HCT116 (cell line): Measurements from ENCODE around the gene PLCZ1. TPM values are rescaled to one million over a fixed set of nuclear protein-coding genes. Genes with fewer than 3 reads are reported as not detected.

Experiments
- ATAC-seq: fragments of 200-7000 bp; cut with Tn5 transposase; 2 replicates; pipeline ENCODE4 v1.9.1; 2020; ENCODE audit warnings: mild to moderate bottlenecking, moderate library complexity
- BruUV-seq: library from RNA; stranded (reverse); fragments of 400-500 nt; replicated peaks from 2 replicates; lab custom pipeline; 2021; lab: Mats Ljungman, UMichigan
- CTCF ChIA-PET: fragments of 300-600 bp; sonication (Branson Sonifier 250); formaldehyde crosslinking; loops from one replicate; lab custom pipeline; 2021; ENCODE audit warnings: antibody characterized with exemption; lab: Charles Lee
- POLR2A ChIA-PET: fragments of 300-600, 350-600 bp; sonication (Branson Sonifier 250); formaldehyde crosslinking; loops from one replicate; lab custom pipeline; 2021; ENCODE audit warnings: antibody characterized with exemption; lab: Charles Lee
- RAD21 ChIA-PET, 2 experiments: fragments of 300-600 bp; sonication (Branson Sonifier 250); formaldehyde crosslinking; loops; one replicate each; lab custom pipeline; 2023; ENCODE audit warnings: low total read pairs in 2 of 2; ENCODE audit not compliant: uncharacterized antibody in 2 of 2, unreplicated experiment in 2 of 2, low non-redundant PET in 1 of 2; lab: Charles Lee
- DNase-seq: peaks from one replicate; pipeline ENCODE4 v3.0.0-alpha.2; 2010; ENCODE audit warnings: low read depth, low spot score
- H2AFZ ChIP-seq: fragments of 200-600 bp; shearing (Covaris generic), sonication (generic); 2 replicates; pipeline ENCODE4 v1.6.1; 2017; ENCODE audit warnings: low read depth, mixed run types, mixed read lengths, antibody characterized with exemption, low read length; ENCODE audit not compliant: poor library complexity, severe bottlenecking
- H3K27ac ChIP-seq: 2 replicates; pipeline ENCODE4 v1.5.1; 2012; ENCODE audit warnings: low read depth, low read length
- H3K27me3 ChIP-seq: fragments of 200-600 bp; sonication (generic); 2 replicates; pipeline ENCODE4 v1.6.1; 2016; ENCODE audit warnings: mixed run types, low read length, mixed read lengths; ENCODE audit not compliant: insufficient read depth
- H3K36me3 ChIP-seq, 2 experiments: fragments of 200-500 bp in 1 of 2; fragments of 200-600 bp in 1 of 2; sonication (Bioruptor generic) in 1 of 2; sonication (generic) in 1 of 2; 2 replicates each; pipeline versions ENCODE4 v1.5.1 to v1.6.1; 2014 to 2016; ENCODE audit warnings: low read length in 2 of 2, inconsistent platforms in 1 of 2, mixed read lengths in 1 of 2, mixed run types in 1 of 2; ENCODE audit not compliant: insufficient read depth in 2 of 2, control insufficient read depth in 1 of 2
- H3K4me1 ChIP-seq, 2 experiments: fragments of 200-600 bp in 1 of 2; sonication (generic) in 1 of 2; 2 replicates each; pipeline versions ENCODE4 v1.5.1 to v1.6.1; 2012 to 2017; ENCODE audit warnings: low read length in 2 of 2, inconsistent platforms in 1 of 2, mild to moderate bottlenecking in 1 of 2, mixed read lengths in 1 of 2, mixed run types in 1 of 2, moderate library complexity in 1 of 2; ENCODE audit not compliant: insufficient read depth in 2 of 2, control insufficient read depth in 1 of 2
- H3K4me2 ChIP-seq: fragments of 200-600 bp; sonication (generic); 2 replicates; pipeline ENCODE4 v1.6.1; 2017; ENCODE audit warnings: mixed run types, low read length, mixed read lengths
- H3K4me3 ChIP-seq, 2 experiments: fragments of 200-600 bp in 1 of 2; sonication (generic) in 1 of 2; replicated peaks in 1 of 2; 2 replicates each; pipeline ENCODE4 v1.5.1; 2011 to 2016; ENCODE audit warnings: low read length in 2 of 2, control low read depth in 1 of 2, low read depth in 1 of 2, mild to moderate bottlenecking in 1 of 2, mixed read lengths in 1 of 2, mixed run types in 1 of 2
- H3K79me2 ChIP-seq: fragments of 200-600 bp; sonication (generic); 2 replicates; pipeline ENCODE4 v1.6.1; 2017; ENCODE audit warnings: mild to moderate bottlenecking, mixed run types, low read length, moderate library complexity, mixed read lengths; ENCODE audit not compliant: insufficient read depth
- H3K9ac ChIP-seq: fragments of 200-600 bp; sonication (generic); 2 replicates; pipeline ENCODE4 v1.6.1; 2016; ENCODE audit warnings: low read length, mixed read lengths
- H3K9me2 ChIP-seq: fragments of 200-600 bp; sonication (generic), shearing (Covaris generic); 2 replicates; pipeline ENCODE4 v1.6.1; 2017; ENCODE audit warnings: mixed run types, mild to moderate bottlenecking, moderate library complexity; ENCODE audit not compliant: insufficient read depth
- H3K9me3 ChIP-seq, 2 experiments: fragments of 200-500 bp in 1 of 2; fragments of 200-600 bp in 1 of 2; sonication (Bioruptor generic) in 1 of 2; sonication (generic) in 1 of 2; 2 replicates each; pipeline ENCODE4 v1.6.1; 2014 to 2017; ENCODE audit warnings: low read length in 2 of 2, mixed read lengths in 2 of 2, inconsistent platforms in 1 of 2, low read depth in 1 of 2, mild to moderate bottlenecking in 1 of 2, mixed run types in 1 of 2, moderate library complexity in 1 of 2; ENCODE audit not compliant: control insufficient read depth in 1 of 2, insufficient read depth in 1 of 2
- H4K20me1 ChIP-seq: fragments of 200-600 bp; sonication (generic), shearing (Covaris generic); 2 replicates; pipeline ENCODE4 v1.6.1; 2017; ENCODE audit warnings: mixed run types, mild to moderate bottlenecking, moderate library complexity; ENCODE audit not compliant: insufficient read depth
- CBX3 ChIP-seq: IDR thresholded peaks from 2 replicates; pipeline ENCODE4 v1.6.1; 2012; ENCODE audit warnings: low read depth
- CEBPB ChIP-seq: IDR thresholded peaks from 2 replicates; pipeline ENCODE4 v1.6.1; 2012; ENCODE audit warnings: low read depth
- EZH2 ChIP-seq: fragments of 200-600 bp; sonication (generic); IDR thresholded peaks from 2 replicates; pipeline ENCODE4 v1.6.1; 2017; ENCODE audit warnings: antibody characterized with exemption, mixed run types
- EZH2phosphoT487 ChIP-seq: fragments of 200-600 bp; IDR thresholded peaks from 2 replicates; pipeline ENCODE4 v1.6.1; 2018; ENCODE audit warnings: antibody characterized with exemption, borderline replicate concordance
- MAX ChIP-seq: IDR thresholded peaks from 2 replicates; pipeline ENCODE4 v1.6.1; 2012
- POLR2AphosphoS5 ChIP-seq: IDR thresholded peaks from 2 replicates; pipeline ENCODE4 v1.6.1; 2011; ENCODE audit warnings: mild to moderate bottlenecking, low read depth, low read length, moderate library complexity
- SIN3A ChIP-seq: IDR thresholded peaks from 2 replicates; pipeline ENCODE4 v1.6.1; 2012; ENCODE audit warnings: low read depth
- SP1 ChIP-seq: IDR thresholded peaks from 2 replicates; pipeline ENCODE4 v1.6.1; 2012; ENCODE audit warnings: low read depth
- SRF ChIP-seq: IDR thresholded peaks from 2 replicates; pipeline ENCODE4 v1.6.1; 2012; ENCODE audit warnings: low read depth
- ZBTB33 ChIP-seq: IDR thresholded peaks from 2 replicates; pipeline ENCODE4 v1.6.1; 2011; ENCODE audit warnings: mild to moderate bottlenecking, low read length, moderate library complexity; ENCODE audit not compliant: insufficient replicate concordance; ENCODE audit errors: extremely low read depth
- ZNF274 ChIP-seq: fragments of 200-500 bp; sonication (Bioruptor generic); IDR thresholded peaks from 2 replicates; pipeline ENCODE4 v1.6.1; 2014; ENCODE audit warnings: mild to moderate bottlenecking, low read depth, low read length, inconsistent platforms
- intact Hi-C: fragments of 100-400 bp; cut with micrococcal nuclease; formaldehyde crosslinking; loops from 2 replicates; pipeline ENCODE4 v1.10.0; 2022
- total RNA-seq: library from RNA; stranded (reverse); gene quantifications from one replicate; pipeline ENCODE4 v1.2.1, GENCODE V29; 2021; ENCODE audit not compliant: unreplicated experiment
- TF ChIP-seq, protein P1 (sequence below), 3 experiments: fragments of 200-600 bp in 1 of 3; sonication (generic) in 1 of 3; IDR thresholded peaks in 2 of 3; conservative IDR thresholded peaks in 1 of 3; 2 replicates each; pipeline ENCODE4 v1.5.1; 2012 to 2017; ENCODE audit warnings: low read depth in 2 of 3, low read length in 2 of 3, antibody characterized with exemption in 1 of 3, borderline replicate concordance in 1 of 3, control low read depth in 1 of 3, mild to moderate bottlenecking in 1 of 3, mixed read lengths in 1 of 3, mixed run types in 1 of 3, moderate library complexity in 1 of 3; ENCODE audit not compliant: insufficient read depth in 1 of 3

The PLCZ1 gene
- total RNA-seq, 1 experiment from 2014 or later, result not detected

GRCh38 chr12:18755341-18755740, 17.5 kb upstream of the PLCZ1 start:
- H3K27me3 ChIP-seq, result no peaks in the 10 kb centered on the region
- no peak overlapping the region for H2AFZ ChIP-seq
- H3K9me2 ChIP-seq, result no peaks in the 10 kb centered on the region
- RAD21 ChIA-PET, result no interaction called here
- POLR2A ChIA-PET, result no interaction called here
- TF ChIP-seq CEBPB, result no peak
- no peak for TF ChIP-seq CBX3
- TF ChIP-seq EZH2, result no peak
- TF ChIP-seq, all 23 proteins: peak for 0
- Histone ChIP-seq H3K9ac (no peak overlapping the region), H3K4me1 (no peaks in the 10 kb centered on the region), H3K4me3 (no peak overlapping the region), H4K20me1 (no peaks in the 10 kb centered on the region), H3K27ac (no peak overlapping the region), H3K4me2 (no peak overlapping the region), H3K9me3 (no peaks in the 10 kb centered on the region), H3K36me3 (no peaks in the 10 kb centered on the region), H3K79me2 (no peaks in the 10 kb centered on the region)
- CTCF ChIA-PET, result no interaction called here
- no TSS peak for BruUV-seq
- no peak for ATAC-seq
- DNase-seq, result no peak
- intact Hi-C loops, result no loop called here

DNA sequence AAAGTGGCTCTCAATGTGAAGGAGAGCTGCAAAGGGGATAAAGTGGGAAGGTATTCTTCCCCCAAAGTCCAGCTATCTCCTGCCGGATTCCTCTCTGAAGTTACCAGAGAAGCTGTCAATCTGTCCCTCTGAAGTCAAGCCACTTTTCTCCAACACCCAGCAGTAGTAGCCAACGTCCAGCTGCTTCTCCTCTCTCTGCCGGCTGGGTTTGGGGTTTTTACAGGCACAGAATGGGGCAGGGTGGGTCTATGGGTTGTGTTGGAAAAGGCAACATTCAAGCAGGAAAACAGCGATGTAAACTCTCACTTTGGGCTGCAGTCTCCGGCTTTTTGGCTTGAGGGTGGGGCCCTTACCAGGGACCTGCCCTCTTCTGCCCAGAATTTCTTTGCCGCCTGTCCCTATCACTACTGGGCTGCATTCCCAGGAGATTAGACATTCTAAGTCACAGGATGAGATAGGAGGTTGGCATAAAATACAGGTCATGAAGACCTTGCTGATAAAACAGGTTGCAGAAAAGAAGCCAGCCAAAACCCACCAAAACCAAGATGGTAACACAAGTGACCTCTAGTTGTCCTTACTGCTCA, 16.4 kb upstream of the PLCZ1 start:
- no peak overlapping the region for H3K27ac ChIP-seq
- TF ChIP-seq EZH2phosphoT487, result no peak
- no peak for TF ChIP-seq SIN3A
- no peak for TF ChIP-seq SP1
- TF ChIP-seq ZNF274, result no peak
- no peak for TF ChIP-seq ZBTB33
- no peak for TF ChIP-seq CEBPB
- TF ChIP-seq, protein P1, sequence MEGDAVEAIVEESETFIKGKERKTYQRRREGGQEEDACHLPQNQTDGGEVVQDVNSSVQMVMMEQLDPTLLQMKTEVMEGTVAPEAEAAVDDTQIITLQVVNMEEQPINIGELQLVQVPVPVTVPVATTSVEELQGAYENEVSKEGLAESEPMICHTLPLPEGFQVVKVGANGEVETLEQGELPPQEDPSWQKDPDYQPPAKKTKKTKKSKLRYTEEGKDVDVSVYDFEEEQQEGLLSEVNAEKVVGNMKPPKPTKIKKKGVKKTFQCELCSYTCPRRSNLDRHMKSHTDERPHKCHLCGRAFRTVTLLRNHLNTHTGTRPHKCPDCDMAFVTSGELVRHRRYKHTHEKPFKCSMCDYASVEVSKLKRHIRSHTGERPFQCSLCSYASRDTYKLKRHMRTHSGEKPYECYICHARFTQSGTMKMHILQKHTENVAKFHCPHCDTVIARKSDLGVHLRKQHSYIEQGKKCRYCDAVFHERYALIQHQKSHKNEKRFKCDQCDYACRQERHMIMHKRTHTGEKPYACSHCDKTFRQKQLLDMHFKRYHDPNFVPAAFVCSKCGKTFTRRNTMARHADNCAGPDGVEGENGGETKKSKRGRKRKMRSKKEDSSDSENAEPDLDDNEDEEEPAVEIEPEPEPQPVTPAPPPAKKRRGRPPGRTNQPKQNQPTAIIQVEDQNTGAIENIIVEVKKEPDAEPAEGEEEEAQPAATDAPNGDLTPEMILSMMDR (IDR thresholded peaks at IDR 0.05 in 2 of 3, conservative IDR thresholded peaks at IDR 0.05 in 1 of 3; ENCODE audit: borderline replicate concordance in 1 of 3, insufficient read depth in 1 of 3, low read depth in 2 of 3, low read length in 2 of 3), result no peak
- TF ChIP-seq MAX, result no peak
- TF ChIP-seq SRF, result no peak
- no peak for TF ChIP-seq POLR2AphosphoS5
- TF ChIP-seq, all 23 proteins: peak for 0
- H3K27me3 ChIP-seq, result no peaks in the 10 kb centered on the region
- no peaks in the 10 kb centered on the region for H4K20me1 ChIP-seq
- intact Hi-C loops, result no loop called here
- ATAC-seq, result no peak
- no peak for DNase-seq
- H3K36me3 ChIP-seq, result no peaks in the 10 kb centered on the region
- BruUV-seq, result no TSS peak
- no peaks in the 10 kb centered on the region for H3K9me2 ChIP-seq
- no peaks in the 10 kb centered on the region for H3K9me3 ChIP-seq
- no peaks in the 10 kb centered on the region for H3K79me2 ChIP-seq
- H3K9ac ChIP-seq, result no peak overlapping the region
- H3K4me1 ChIP-seq, result no peaks in the 10 kb centered on the region
- no peak overlapping the region for H3K4me2 ChIP-seq
- RAD21 ChIA-PET, result no interaction called here
- POLR2A ChIA-PET, result no interaction called here
- H2AFZ ChIP-seq, result no peak overlapping the region
- H3K4me3 ChIP-seq, result no peak overlapping the region
- CTCF ChIA-PET, result no interaction called here
